ENCODE data around the gene MTPN.

Gene MTPN

DNA sequence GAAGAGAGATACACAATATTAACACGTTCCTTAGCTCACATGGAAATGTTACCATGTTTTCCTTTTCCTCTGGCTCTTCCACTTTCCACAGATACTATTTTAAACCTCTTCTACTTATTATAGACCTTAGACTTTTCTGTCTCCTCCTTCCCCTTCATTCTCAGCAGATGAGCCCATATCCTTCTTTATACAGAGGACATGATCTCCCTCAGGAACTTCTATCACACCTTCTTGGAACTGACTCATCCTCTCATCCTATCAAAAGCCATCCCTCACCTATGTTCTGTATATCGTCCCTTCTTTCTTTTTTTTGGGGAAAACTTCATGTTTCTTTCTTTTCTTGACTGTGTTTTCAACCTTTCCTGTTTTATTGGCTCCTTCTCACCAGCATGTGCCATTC, 20.8 kb downstream of the MTPN start:
- no peak for DNase-seq

DNA sequence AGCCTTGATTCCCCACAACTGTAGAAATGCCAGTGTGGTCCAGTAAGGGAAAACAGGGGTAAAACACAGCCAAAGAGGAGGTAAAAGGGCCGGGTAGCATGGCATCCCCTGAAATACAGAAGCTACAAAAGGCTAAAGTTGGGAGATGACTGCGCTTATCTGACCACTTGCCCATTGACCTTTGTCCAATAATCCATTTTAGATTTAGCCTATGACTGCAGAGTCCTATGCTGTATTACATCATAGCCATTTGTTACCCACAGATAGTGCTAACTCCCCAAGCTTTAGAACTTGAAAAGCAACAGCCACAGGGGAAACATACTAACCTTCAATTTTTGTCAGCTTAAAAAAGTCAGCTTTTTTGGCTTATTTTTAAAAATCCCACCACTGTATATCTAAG, 26.2 kb downstream of the MTPN start:
- no peak for DNase-seq

- DNase-seq, result no peak
Measured at GRCh38 chr7:135950429-135950828, 26.7 kb downstream of the MTPN start.

DNA sequence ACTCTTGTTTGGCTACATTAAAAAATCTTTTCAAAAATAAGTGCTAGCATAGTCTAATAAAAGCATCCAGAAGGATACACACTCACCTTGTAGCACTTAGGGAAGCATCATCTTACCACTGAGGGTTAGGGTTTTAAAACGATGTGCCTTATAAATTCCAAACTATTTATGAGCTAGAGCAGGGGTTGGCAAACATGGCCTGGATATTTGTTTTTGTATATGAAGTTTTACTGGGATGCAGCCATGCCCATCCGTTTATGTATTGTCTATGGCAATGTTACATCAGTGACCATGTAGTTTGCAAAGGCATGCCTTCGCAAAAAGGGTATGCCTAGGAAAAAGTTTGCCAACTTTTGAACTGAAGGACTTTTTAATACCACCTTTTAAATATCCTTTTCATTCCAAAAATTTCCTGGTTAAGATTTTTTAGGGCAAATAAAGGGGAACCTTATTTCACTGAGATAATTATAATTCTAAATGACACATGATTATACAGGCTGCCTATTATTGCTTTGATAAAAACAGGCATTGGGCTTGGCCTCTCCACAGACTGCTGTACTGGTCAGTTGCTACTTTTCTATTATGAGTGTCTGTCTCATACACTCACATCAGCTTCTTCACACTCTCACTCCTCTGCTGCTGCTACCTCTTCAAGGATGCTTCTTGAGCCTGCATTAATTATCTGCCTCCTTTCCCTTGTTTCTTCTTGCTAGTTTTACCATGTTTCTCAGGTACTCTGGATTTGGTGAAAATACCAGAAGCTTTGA, 30.7 kb downstream of the MTPN start:
- no peak for DNase-seq

- DNase-seq, result no peak
Measured at GRCh38 chr7:135944753-135945152, 32.4 kb downstream of the MTPN start.

- no peak for DNase-seq
Measured at GRCh38 chr7:135943134-135943879, 33.9 kb downstream of the MTPN start.

GRCh38 chr7:135942614-135943013, 34.5 kb downstream of the MTPN start:
- no peak for DNase-seq

GRCh38 chr7:135940077-135941075, 36.8 kb downstream of the MTPN start:
- DNase-seq, result no peak

GRCh38 chr7:135939261-135939812, 37.8 kb downstream of the MTPN start:
- DNase-seq, result no peak

GRCh38 chr7:135938563-135938962, 38.6 kb downstream of the MTPN start:
- DNase-seq, result no peak

- no peak for DNase-seq
Measured at GRCh38 chr7:135938086-135938485, 39.1 kb downstream of the MTPN start.

DNA sequence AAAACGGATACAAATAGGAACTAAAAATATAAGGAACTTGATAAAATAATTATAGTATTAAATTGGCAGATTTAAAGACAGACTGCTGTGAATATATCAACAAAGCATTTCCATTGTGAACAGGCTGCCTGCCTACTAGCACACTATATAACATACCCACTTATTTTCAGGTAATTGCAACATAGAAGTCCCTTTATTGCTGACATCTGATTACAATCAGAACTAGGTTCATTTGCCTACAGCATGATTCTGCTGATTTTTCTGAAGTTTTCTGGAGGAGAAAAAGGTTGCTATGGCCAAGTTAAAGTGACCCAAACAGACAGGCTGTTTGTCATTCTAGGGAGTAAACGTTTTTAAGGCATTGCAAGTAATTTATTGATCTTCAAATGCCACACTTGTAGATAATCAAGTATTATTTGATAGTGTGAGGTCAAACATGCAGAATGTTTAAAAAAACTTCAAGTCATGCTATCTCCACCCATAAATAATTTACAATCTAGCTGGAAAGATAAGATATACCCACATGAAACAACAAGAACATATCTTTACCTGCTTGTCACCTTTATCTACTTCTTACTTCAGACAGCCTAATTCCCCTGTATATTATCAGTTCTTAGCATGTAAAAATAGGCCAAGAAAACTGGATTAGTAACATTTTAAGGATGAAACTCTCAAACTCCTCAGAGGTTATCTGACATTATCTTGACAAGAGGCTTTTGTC, 40.5 kb downstream of the MTPN start:
- no peak for DNase-seq

DNA sequence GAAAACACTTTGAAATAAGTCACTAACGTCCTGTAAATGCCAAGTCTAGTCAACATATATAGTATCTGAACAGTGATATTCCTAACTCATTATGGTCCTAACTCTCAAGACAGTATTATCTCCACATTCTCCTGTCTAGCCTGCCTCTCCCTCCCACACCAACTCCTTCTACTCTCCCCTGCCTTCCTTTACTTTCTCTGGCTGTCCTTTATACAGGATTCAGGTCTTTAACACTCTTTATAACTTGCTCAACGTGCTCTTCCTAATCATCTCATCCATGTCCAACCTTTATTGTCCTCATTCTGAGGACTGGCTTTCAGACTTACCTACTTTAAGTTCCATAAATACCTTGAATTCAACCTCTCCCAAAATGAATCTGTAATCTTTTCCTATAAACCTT, 42.5 kb downstream of the MTPN start:
- DNase-seq, result no peak

- no peak for DNase-seq
Measured at GRCh38 chr7:135933509-135934188, 43.5 kb downstream of the MTPN start.

DNA sequence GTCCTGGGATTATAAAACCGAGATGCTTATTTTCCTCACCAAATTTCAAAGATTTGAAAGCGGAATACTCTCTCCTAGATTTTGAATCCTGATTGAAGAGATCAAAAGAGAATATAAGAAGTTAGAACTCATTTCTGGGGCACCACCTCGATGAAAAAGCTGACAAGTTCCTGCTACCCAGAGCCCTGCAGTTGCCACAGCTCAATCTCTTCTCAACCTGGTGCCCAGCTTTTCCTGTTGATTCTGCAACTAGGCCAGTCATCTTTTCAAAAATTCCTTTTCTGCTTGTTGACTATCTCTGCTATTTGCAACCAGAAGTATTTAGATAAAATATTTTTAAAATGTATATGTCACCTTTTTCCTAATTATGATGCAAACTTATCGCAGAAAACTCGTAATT, 45.0 kb downstream of the MTPN start:
- no peak for DNase-seq

DNA sequence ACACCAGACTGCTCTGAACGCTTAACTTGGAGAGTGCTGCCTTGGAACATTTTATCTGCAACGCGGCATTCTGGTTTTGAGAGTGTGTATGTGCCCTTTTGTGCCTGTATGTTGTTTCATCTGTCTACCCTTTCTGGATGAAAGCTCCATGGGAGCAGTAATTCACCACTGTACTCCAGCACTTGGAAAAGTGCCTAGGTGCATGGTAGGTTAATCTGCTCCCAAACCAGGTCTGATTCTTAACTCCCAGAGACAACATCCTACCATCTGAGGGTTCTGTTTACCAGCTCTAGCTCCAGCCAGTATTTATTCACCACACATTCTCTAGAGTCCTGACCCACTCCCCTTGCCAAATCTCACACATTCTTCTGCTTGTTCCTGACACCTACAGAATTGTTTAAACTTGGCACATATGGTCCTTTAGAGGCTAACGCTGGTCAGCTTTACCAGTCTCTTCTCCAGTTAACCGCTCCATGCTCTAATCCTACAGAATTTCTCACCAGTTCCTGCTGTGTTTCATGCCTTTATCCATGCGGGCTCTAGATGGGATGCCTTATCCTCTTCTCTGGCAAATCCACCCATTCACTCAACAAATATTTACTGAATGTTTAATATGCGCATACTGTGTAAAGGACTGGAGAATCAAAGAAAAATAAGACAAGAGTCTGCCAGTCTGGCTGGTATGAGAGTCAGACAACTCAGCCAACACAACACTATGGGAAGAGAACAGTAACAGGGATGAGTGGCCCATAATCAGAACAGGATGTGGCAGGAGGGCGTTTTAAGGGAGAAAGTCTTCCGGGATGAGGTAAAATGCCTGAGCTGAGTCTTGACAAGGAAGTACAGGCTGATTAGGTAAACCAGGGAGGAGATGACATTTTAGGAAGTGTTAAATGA, 46.3 kb downstream of the MTPN start:
- no peak for DNase-seq

- no peak for DNase-seq
Measured at GRCh38 chr7:135929722-135930141, 47.4 kb downstream of the MTPN start.

DNA sequence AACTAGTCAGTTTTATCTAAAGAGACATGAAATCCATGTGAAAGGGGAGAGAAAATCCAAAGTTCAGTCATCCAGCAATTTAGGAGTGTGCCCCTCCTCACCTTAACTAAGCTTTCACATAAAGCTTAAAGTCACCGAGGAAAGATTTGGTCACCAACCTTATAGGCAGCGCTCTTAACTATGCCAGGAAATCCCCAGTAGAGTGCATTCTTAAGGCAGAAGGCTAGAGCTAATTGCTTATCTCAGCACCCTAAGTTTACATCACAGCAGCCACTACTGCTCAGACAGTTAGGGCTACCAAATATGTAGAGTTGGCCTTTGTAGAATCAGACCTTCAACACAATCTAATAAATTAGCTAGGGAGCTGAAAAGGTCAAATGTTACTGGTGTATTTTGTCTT, 47.9 kb downstream of the MTPN start:
- no peak for DNase-seq

GRCh38 chr7:135928136-135928535, 49.0 kb downstream of the MTPN start:
- DNase-seq, result no peak

DNA sequence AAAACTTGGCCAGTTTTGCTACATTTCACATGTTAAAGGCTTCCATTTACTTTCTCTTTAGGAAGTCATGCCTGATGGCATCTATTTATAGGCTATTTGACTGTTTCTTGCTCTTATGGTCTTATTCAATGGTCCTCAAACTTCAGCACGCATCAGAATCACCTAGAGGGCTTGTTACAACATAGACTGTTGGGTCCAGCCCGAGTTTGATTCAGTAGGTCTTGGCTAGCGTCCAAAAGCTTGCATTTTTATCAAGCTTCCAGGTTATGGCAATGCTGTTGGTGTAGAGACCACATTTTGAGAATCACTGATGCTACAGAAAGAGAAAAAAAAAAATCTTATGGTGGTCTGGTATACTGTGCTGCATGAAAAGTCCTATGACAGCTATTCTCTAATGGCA, 51.9 kb downstream of the MTPN start:
- no peak for DNase-seq

DNA sequence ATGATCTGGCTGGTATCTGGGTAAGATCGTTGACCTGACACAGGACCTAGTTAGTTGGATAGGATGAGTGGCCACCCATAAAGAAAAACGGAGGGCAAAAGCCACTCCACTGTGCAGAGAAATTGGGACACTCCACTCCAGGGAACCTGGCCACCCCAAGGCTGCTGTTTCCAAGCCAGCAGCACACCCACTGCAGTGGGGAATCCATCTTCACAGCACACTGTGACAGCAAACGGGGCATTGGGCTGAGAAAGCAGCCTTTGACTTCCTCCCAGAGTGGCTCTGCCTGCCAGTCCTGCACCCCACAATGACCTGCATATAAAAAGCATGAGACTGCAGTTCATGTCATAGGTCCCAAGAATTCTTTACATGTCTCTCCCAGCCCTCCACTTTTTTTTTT, 52.9 kb downstream of the MTPN start:
- DNase-seq, result no peak

Measured in cortex of kidney (tissue), 1 donor.